ENCODE data around the gene CDKN2D. TPM values are rescaled to one million over a fixed set of nuclear protein-coding genes. Genes with fewer than 3 reads are reported as not detected.

Gene CDKN2D
- total RNA-seq, 1 experiment from 2014 or later, result 3.3 TPM

DNA sequence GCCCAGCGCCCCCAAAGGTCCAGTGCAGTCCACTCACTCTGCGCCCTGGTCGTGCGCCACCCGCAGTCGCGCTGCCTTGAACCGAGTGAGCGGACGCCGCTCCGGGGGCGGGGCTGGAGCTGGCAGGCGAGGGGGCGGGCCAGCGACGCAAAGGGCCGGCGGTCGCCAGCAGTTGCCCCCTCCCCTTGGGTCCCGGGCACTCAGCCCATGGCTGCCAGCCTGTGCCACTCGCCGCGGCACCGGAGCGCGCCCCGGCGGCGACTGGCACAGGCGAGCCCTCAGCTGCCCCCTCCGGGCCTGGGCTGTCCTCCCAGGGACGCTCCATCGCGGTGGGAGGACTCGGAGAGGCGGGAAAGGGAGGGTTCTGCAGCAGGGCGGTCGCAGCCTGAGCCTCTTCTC, 51.4 kb downstream of the CDKN2D start, which contains the start of gene S1PR5:
Gene S1PR5, minus strand, starts transcription at position 87 of the 399 bp plus-strand sequence. CDS start 2,436 bp downstream, outside the sequence.
- Mint-ChIP-seq H3K27me3 (ENCODE audit: low read depth) (peaks cover 74% of the 10 kb centered on the region), H3K9me3 (no peaks in the 10 kb centered on the region), H3K36me3 (peaks cover 8% of the 10 kb centered on the region; the same call in 1 of the 2 replicates), H3K4me3 (peak within 1 kb of the TSS; percentile 80), H3K4me1 (peaks cover 35% of the 10 kb centered on the region), H3K27ac (no peak within 1 kb of the TSS)
- ATAC-seq (peak; percentile 47), DNase-seq (ENCODE audit: low spot score) (peak; percentile 54)
- ChIA-PET POLR2A (interaction anchor here (0.8 kb wide), 1 partner anchor 178 kb away, joined by 3 read pairs; no protein-coding TSS in a partner anchor), CTCF (interaction anchor here (0.6 to 4.4 kb wide), 12 partner anchors 9 to 183 kb away, joined by 3 to 19 read pairs (median 5); partner anchors contain the start of genes ATG4D and QTRT1)
- peak; percentile 76 for TF ChIP-seq ZNF263 (CRISPR knock-in tag; IDR thresholded peaks at IDR 0.05; ENCODE audit: low read depth)
- TF ChIP-seq GRHL2 (CRISPR knock-in tag; IDR thresholded peaks at IDR 0.05; ENCODE audit: insufficient replicate concordance, severe bottlenecking), result no peak
- 0 out of 2 replicates have a peak, but pooled peaks have one; percentile 39 for TF ChIP-seq MAX (CRISPR knock-in tag; IDR thresholded peaks at IDR 0.05)
- no peak for TF ChIP-seq OVOL2 (CRISPR knock-in tag; IDR thresholded peaks at IDR 0.05; ENCODE audit: borderline replicate concordance)
- 0 out of 2 replicates have a peak, but pooled peaks have one; percentile 35 for TF ChIP-seq SP1 (CRISPR knock-in tag; conservative IDR thresholded peaks at IDR 0.05)
- 0 out of 2 replicates have a peak, but pooled peaks have one; percentile 38 for TF ChIP-seq KAT7 (CRISPR knock-in tag; IDR thresholded peaks at IDR 0.05; ENCODE audit: borderline replicate concordance)
- no peak for TF ChIP-seq RORB (CRISPR knock-in tag; IDR thresholded peaks at IDR 0.05)

DNA sequence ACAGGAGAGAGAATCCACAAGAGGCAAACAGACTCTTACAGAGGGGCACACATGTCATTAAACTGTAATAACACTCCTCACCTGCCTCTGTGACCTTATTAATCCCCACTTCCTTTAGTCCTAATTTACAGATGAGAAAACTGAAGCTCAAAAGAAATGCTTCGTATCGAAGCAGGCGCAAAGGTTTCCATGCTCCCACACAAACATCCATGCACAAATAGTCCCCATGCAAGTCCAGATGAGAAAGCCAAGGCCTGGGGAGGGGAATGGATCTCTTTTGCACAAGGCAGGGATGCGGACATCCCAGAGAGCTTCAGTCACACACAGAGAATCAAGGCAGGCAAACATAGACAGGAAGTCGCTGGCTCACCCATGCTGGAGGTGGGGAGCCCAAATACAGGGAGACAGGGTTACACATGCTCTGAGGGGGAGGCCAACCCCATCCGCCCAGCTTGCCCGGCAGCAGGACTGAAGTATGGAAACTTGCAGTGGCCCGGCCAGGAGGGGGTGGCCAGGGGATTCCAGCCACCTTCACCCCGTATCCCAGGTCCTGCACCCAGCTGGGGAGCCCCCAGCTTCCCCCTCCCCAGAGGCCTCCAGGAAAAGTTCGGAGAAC, 52.0 kb downstream of the CDKN2D start:
- Mint-ChIP-seq H3K36me3 (peaks cover 8% of the 10 kb centered on the region; the same call in 1 of the 2 replicates), H3K4me3 (peak overlapping the region; percentile 71), H3K27ac (no peak overlapping the region), H3K4me1 (peaks cover 35% of the 10 kb centered on the region), H3K27me3 (ENCODE audit: low read depth) (peaks cover 79% of the 10 kb centered on the region), H3K9me3 (no peaks in the 10 kb centered on the region)
- TF ChIP-seq SMAD4 (CRISPR knock-in tag; IDR thresholded peaks at IDR 0.05) (no peak), NFE2L1 (CRISPR knock-in tag; IDR thresholded peaks at IDR 0.05) (no peak), ZNF396 (CRISPR knock-in tag; IDR thresholded peaks at IDR 0.05; ENCODE audit: borderline replicate concordance) (no peak), PREB (CRISPR knock-in tag; IDR thresholded peaks at IDR 0.05; ENCODE audit: borderline replicate concordance) (no peak), ZSCAN18 (CRISPR knock-in tag; IDR thresholded peaks at IDR 0.05) (no peak), ELF4 (CRISPR knock-in tag; IDR thresholded peaks at IDR 0.05; ENCODE audit: low read depth) (no peak), MXD4 (CRISPR knock-in tag; IDR thresholded peaks at IDR 0.05; ENCODE audit: borderline replicate concordance) (no peak), NFATC4 (CRISPR knock-in tag; IDR thresholded peaks at IDR 0.05) (no peak)
- TF ChIP-seq, protein P1, sequence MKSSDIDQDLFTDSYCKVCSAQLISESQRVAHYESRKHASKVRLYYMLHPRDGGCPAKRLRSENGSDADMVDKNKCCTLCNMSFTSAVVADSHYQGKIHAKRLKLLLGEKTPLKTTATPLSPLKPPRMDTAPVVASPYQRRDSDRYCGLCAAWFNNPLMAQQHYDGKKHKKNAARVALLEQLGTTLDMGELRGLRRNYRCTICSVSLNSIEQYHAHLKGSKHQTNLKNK (CRISPR knock-in tag; IDR thresholded peaks at IDR 0.05), result no peak
- TF ChIP-seq, protein P2, sequence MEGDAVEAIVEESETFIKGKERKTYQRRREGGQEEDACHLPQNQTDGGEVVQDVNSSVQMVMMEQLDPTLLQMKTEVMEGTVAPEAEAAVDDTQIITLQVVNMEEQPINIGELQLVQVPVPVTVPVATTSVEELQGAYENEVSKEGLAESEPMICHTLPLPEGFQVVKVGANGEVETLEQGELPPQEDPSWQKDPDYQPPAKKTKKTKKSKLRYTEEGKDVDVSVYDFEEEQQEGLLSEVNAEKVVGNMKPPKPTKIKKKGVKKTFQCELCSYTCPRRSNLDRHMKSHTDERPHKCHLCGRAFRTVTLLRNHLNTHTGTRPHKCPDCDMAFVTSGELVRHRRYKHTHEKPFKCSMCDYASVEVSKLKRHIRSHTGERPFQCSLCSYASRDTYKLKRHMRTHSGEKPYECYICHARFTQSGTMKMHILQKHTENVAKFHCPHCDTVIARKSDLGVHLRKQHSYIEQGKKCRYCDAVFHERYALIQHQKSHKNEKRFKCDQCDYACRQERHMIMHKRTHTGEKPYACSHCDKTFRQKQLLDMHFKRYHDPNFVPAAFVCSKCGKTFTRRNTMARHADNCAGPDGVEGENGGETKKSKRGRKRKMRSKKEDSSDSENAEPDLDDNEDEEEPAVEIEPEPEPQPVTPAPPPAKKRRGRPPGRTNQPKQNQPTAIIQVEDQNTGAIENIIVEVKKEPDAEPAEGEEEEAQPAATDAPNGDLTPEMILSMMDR (IDR thresholded peaks at IDR 0.05), result no peak
- ChIA-PET CTCF (interaction anchor here (1.2 to 4.4 kb wide), 9 partner anchors 9 to 184 kb away, joined by 3 to 19 read pairs (median 5); partner anchors contain the start of gene QTRT1), POLR2A (no interaction called here)
- no peak for ATAC-seq
- DNase-seq (ENCODE audit: low spot score), result no peak

Small RNA genes within 50 kb of the gene (microRNA-seq; reads per million reads assigned to microRNA genes)
- not detected for gene MIR1238 (ENCODE audit: borderline number of aligned reads)

Other genes starting within 250 kb of the CDKN2D start
- gene RAVER1, start 235.4 kb downstream of the CDKN2D start, total RNA-seq (2021), result 85.8 to 87.4 TPM (median 86.9 TPM) in 3 replicates
- 18.7 to 21.3 TPM (median 21.3 TPM) in 3 replicates for gene ICAM3, start 229.4 kb downstream of the CDKN2D start, total RNA-seq (2021)
- 63.8 to 66.4 TPM (median 65.1 TPM) in 3 replicates for gene TYK2, start 188.4 kb downstream of the CDKN2D start, total RNA-seq (2021)
- 163 to 204 TPM (median 164 TPM) in 3 replicates for gene CDC37, start 165.4 kb downstream of the CDKN2D start, total RNA-seq (2021)
- gene PDE4A, start 148.4 kb downstream of the CDKN2D start, total RNA-seq (2021), result 5.3 to 5.9 TPM (median 5.8 TPM) in 3 replicates
- gene KEAP1, start 65.6 kb downstream of the CDKN2D start, total RNA-seq (2021), result 65.1 to 74.9 TPM (median 68.7 TPM) in 3 replicates
- 3.8 to 5.4 TPM (median 4.1 TPM) in 3 replicates for gene S1PR5, start 51.5 kb downstream of the CDKN2D start, total RNA-seq (2021)
- gene ATG4D, start 25.1 kb downstream of the CDKN2D start, total RNA-seq (2021), result 50.3 to 59.4 TPM (median 53.8 TPM) in 3 replicates
- 43.6 to 50.9 TPM (median 49.3 TPM) in 3 replicates for gene KRI1, start 3.0 kb downstream of the CDKN2D start, total RNA-seq (2021)
- gene AP1M2, start 18.3 kb upstream of the CDKN2D start, total RNA-seq (2021), result 127 to 176 TPM (median 174 TPM) in 3 replicates
- gene SLC44A2, start 56.6 kb upstream of the CDKN2D start, total RNA-seq (2021), result 102 to 111 TPM (median 109 TPM) in 3 replicates
- 626 to 659 TPM (median 656 TPM) in 3 replicates for gene ILF3, start 85.4 kb upstream of the CDKN2D start, total RNA-seq (2021)
- 67.6 to 72.6 TPM (median 69.6 TPM) in 3 replicates for gene QTRT1, start 132.5 kb upstream of the CDKN2D start, total RNA-seq (2021)
- 120 to 131 TPM (median 123 TPM) in 3 replicates for gene DNM2, start 149.1 kb upstream of the CDKN2D start, total RNA-seq (2021)

Measured in WTC11 (cell line).